Heart right ventricle (tissue), 16 donors: Measurements from ENCODE around the gene EFNA3. TPM values are rescaled to one million over a fixed set of nuclear protein-coding genes. Genes with fewer than 3 reads are reported as not detected.

Source experiments
- ATAC-seq, 8 donors: fragments of 200-7000 bp; cut with Tn5 transposase; one replicate each; pipeline ENCODE4 v1.9.1; 2020; ENCODE audit warnings: mild to moderate bottlenecking in 8 of 8, moderate library complexity in 8 of 8, moderate number of reproducible peaks in 1 of 8
- DNase-seq, 2 donors: peaks; one replicate each; pipeline ENCODE4 v3.0.0-alpha.2; 2020
- H3K27ac ChIP-seq, 10 donors: fragments of 200-600 bp; sonication (generic) in 2 of 10; one replicate each; pipeline versions ENCODE4 v1.5.0 to v1.8.0; 2020 to 2022; ENCODE audit warnings: mild to moderate bottlenecking in 3 of 10
- H3K27me3 ChIP-seq, 7 donors: fragments of 200-600 bp; one replicate each; pipeline ENCODE4 v1.8.0; 2021 to 2022; ENCODE audit warnings: mild to moderate bottlenecking in 2 of 7
- H3K36me3 ChIP-seq, 9 donors: fragments of 200-600 bp; sonication (generic) in 1 of 9; one replicate each; pipeline versions ENCODE4 v1.5.0 to v1.8.0; 2020 to 2022; ENCODE audit warnings: mild to moderate bottlenecking in 2 of 9
- H3K4me1 ChIP-seq, 9 donors: fragments of 200-600 bp; sonication (generic) in 1 of 9; one replicate each; pipeline versions ENCODE4 v1.5.0 to v1.8.0; 2020 to 2022; ENCODE audit warnings: mild to moderate bottlenecking in 4 of 9
- H3K4me3 ChIP-seq, 10 donors: fragments of 200-600 bp; sonication (generic) in 2 of 10; one replicate each; pipeline versions ENCODE4 v1.5.0 to v1.8.0; 2020 to 2022; ENCODE audit warnings: mild to moderate bottlenecking in 7 of 10, moderate library complexity in 2 of 10
- H3K9me3 ChIP-seq, 11 donors: fragments of 200-600 bp in 10 of 11; sonication (generic) in 2 of 11; one replicate each; pipeline versions ENCODE4 v1.5.0 to v1.8.0; 2013 to 2022; ENCODE audit warnings: mild to moderate bottlenecking in 2 of 11, control low read depth in 1 of 11, moderate library complexity in 1 of 11
- CTCF ChIP-seq, 9 donors: fragments of 200-600 bp; sonication (generic) in 2 of 9; IDR thresholded peaks; one replicate each; pipeline versions ENCODE4 v1.5.0 to v1.8.0; 2021 to 2022; ENCODE audit warnings: antibody characterized with exemption in 9 of 9, mild to moderate bottlenecking in 5 of 9, moderate library complexity in 1 of 9
- WGBS, 2 donors: extraction: QIAGEN DNeasy Blood & Tissue Kit; methylation state at CpG; one replicate each; pipeline ENCODE4 v1.1.7; 2013; ENCODE audit warnings: inconsistent platforms in 1 of 2; 5-methylcytosine and 5-hydroxymethylcytosine counted together
- intact Hi-C, 10 donors: fragments of 100-400 bp; cut with DNase I; formaldehyde crosslinking; loops; one replicate each; pipeline versions ENCODE4 v1.11.1 to v1.14.2; 2022
- polyA plus RNA-seq, 2 donors: library from polyadenylated mRNA; stranded (reverse); fragments of 200-250 nt; gene quantifications; one replicate each; pipeline ENCODE4 v1.2.3, GENCODE V29; 2013
- total RNA-seq, 10 donors: library from RNA; stranded (reverse); fragmentation: NEBNext Ultra II Directional in 3 of 10; extraction: Animal tissue kit (Norgen Biotek cat#: 25700) in 3 of 10; gene quantifications; one replicate each; pipeline versions ENCODE4 v1.2.1 to v1.2.4, GENCODE V29; 2021 to 2023
- donor health status: Arrhythmogenic right ventricular cardiomyopathy.
- donor health status: ischemic (EF 13 %, LVEDD 7.1; RV severe dilation, severe dysfunction).
- donor health status: healthy with polysubstance abuse.
- donor health status: DM: no; HTN: yes; CAD: no.
- donor health status: DM: no; HTN: no; CAD: no.
- donor health status: ischemic (EF 25% LVEDD 6.9; RV normal size, moderate dysfunction).
- donor health status: ischemic (EF 25% LVEDD 5.7; RV mildly dilated, moderate dysfunction).
- donor health status: healthy.
- donor health status: DM: yes; HTN: yes; CAD: no.
- donor health status: Ischemic cardiomyopathy.
- donor health status: ischemic (EF 35%, LVEDD 5.7; RV mildly dilated, moderate dysfunction).
- donor health status: nonischemic (EF 11% LVEDD 7.7; RV severe dilation, severe dysfunction).
- donor health status: DM: yes; HTN: yes; CAD: no.
- donor health status: PGD.
- donor health status: ischemic (EF 29% LVEDD 5.4; RV normal size, mild dysfunction).
- donor health status: nonischemic (EF 23%, LVEDD 6.1; RV moderate dilation, normal function).

The EFNA3 gene
- total and polyA plus RNA-seq, 12 donors = 0.23 to 1.9 (median 0.47) TPM; not detected in 1

GRCh38 chr1:155057104-155057503, 21.5 kb upstream of the EFNA3 start:
- no peaks in the 10 kb centered on the region for H3K27me3 ChIP-seq
- no peak overlapping the region for H3K27ac ChIP-seq
- peaks cover 7 to 49% (median 27%) of the 10 kb centered on the region in 9 donors for H3K4me1 ChIP-seq
- 92 to 95% methylated on average over 8 of the region's 8 CpGs for WGBS, 2 donors
- no peak for DNase-seq
- H3K9me3 ChIP-seq = no peaks in the 10 kb centered on the region
- TF ChIP-seq CTCF (IDR thresholded peaks at IDR 0.05) = no peak
- peaks cover 0 to 89% (median 49%) of the 10 kb centered on the region in 9 donors for H3K36me3 ChIP-seq
- no peak overlapping the region for H3K4me3 ChIP-seq
- intact Hi-C loops = loop anchor here in 2 of 10 donors (5.0 to 10.0 kb wide), 3 partner anchors 82 to 1400 kb away; partner anchors contain the start of genes CKS1B (in 1 of the 2) and SHC1 (in 1 of the 2)
- no peak for ATAC-seq

GRCh38 chr1:155057788-155058211, 20.8 kb upstream of the EFNA3 start:
- Histone ChIP-seq H3K4me1 (peaks cover 14 to 50% (median 28%) of the 10 kb centered on the region in 9 donors), H3K27me3 (no peaks in the 10 kb centered on the region), H3K36me3 (peaks cover 0 to 89% (median 49%) of the 10 kb centered on the region in 9 donors), H3K4me3 (no peak overlapping the region), H3K27ac (no peak overlapping the region), H3K9me3 (no peaks in the 10 kb centered on the region)
- intact Hi-C loops = loop anchor here in 2 of 10 donors (5.0 to 10.0 kb wide), 3 partner anchors 83 to 1400 kb away; partner anchors contain the start of genes CKS1B (in 1 of the 2) and SHC1 (in 1 of the 2)
- no peak for ATAC-seq
- DNase-seq = no peak
- no peak for TF ChIP-seq CTCF (IDR thresholded peaks at IDR 0.05)
- 95 to 98% methylated on average over 13 of the region's 13 CpGs for WGBS, 2 donors

- no peak for ATAC-seq
- no peaks in the 10 kb centered on the region for H3K9me3 ChIP-seq
- DNase-seq = no peak
- H3K27me3 ChIP-seq = no peaks in the 10 kb centered on the region
- H3K4me1 ChIP-seq = peaks cover 16 to 49% (median 33%) of the 10 kb centered on the region in 9 donors
- H3K4me3 ChIP-seq = no peak overlapping the region
- peaks cover 0 to 63% (median 34%) of the 10 kb centered on the region in 9 donors for H3K36me3 ChIP-seq
- no peak overlapping the region for H3K27ac ChIP-seq
- intact Hi-C loops = loop anchor here in 4 of 10 donors (1.0 to 10.0 kb wide), 3 partner anchors 15 to 88 kb away; partner anchors contain the start of genes CKS1B (in 2 of the 4), SHC1 (in 2 of the 4) and ZBTB7B (in 1 of the 4)
- TF ChIP-seq CTCF (IDR thresholded peaks at IDR 0.05) = no peak
- 74 to 83% methylated on average over 8 of the region's 8 CpGs for WGBS, 2 donors
Observed at GRCh38 chr1:155060736-155061135, 17.9 kb upstream of the EFNA3 start.

GRCh38 chr1:155061381-155062150, 17.1 kb upstream of the EFNA3 start:
- peak; percentile 31 to 77 (median 70) for ATAC-seq
- peak overlapping the region in 1 of 10 donors; percentile 12 for H3K4me3 ChIP-seq

More at GRCh38 chr1:155061381-155062150, 17.1 kb upstream of the EFNA3 start:
- DNase-seq = peak; percentile 90 to 92
- Histone ChIP-seq H3K27me3 (no peaks in the 10 kb centered on the region), H3K27ac (no peak overlapping the region), H3K4me1 (peaks cover 16 to 49% (median 33%) of the 10 kb centered on the region in 9 donors), H3K36me3 (peaks cover 0 to 55% (median 29%) of the 10 kb centered on the region in 9 donors), H3K9me3 (no peaks in the 10 kb centered on the region)
- WGBS, 2 donors = 29 to 34% methylated on average over 21 of the region's 21 CpGs
- TF ChIP-seq CTCF (IDR thresholded peaks at IDR 0.05) = peak; percentile 97 to 100 (median 99)
- intact Hi-C loops = loop anchor here in 5 of 10 donors (1.0 to 10.0 kb wide), 5 partner anchors 16 to 89 kb away; partner anchors contain the start of genes CKS1B (in 2 of the 5), SHC1 (in 2 of the 5) and ZBTB7B (in 1 of the 5)
